ENCODE data around the gene ANGPTL2. TPM values are rescaled to one million over a fixed set of nuclear protein-coding genes. Genes with fewer than 3 reads are reported as not detected.
"Not testable (repeated sequence)": the region's sequence is repeated elsewhere in the genome, so short reads cannot be mapped to it uniquely, and the experiment has no call there.

Gene ANGPTL2
- polyA plus RNA-seq, 4 donors: 0.45 to 16.5 (median 4.3) TPM

DNA sequence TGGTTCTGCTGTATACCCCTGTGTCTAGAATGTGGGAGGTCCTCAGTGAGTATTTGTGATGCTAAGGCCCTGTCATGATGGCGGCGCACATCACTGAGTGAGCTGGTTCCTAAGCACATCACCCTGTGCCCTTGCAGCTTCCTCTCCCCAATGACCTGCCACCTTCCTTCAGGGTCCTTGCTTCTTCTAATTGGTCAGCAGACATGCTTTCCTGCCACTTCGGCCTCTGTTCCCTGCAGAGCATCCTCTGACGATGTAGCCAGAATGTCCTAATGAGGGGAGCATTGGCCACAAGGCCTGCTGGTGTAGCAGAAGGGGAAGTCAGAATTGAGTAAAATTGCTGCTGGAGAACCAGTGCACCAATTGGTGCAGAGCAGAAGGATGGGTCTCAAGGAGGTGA, 31.1 kb upstream of the ANGPTL2 start:
- peaks cover 0 to 21% (median 0%) of the 10 kb centered on the region in 3 donors for H3K36me3 ChIP-seq (ENCODE audit: control insufficient read depth in 3 of 3, insufficient read depth in 2 of 3, low read depth in 1 of 3, low read length in 3 of 3)
- DNase-seq: no peak
- WGBS, 3 donors: 93 to 95% (median 94%) methylated on average over 4 of the region's 4 CpGs
- no peak for FAIRE-seq
- no peaks in the 10 kb centered on the region for H3K9me3 ChIP-seq (ENCODE audit: control insufficient read depth in 2 of 2, insufficient read depth in 1 of 2, low read depth in 1 of 2, low read length in 1 of 2)
- H3K27me3 ChIP-seq (ENCODE audit: control insufficient read depth in 3 of 3, insufficient read depth in 3 of 3, low read length in 3 of 3): no peaks in the 10 kb centered on the region
- no peak overlapping the region for H3K4me3 ChIP-seq (ENCODE audit: low read depth in 1 of 3, low read length in 3 of 3)
- H3K4me1 ChIP-seq (ENCODE audit: control insufficient read depth in 3 of 3, insufficient read depth in 2 of 3, low read depth in 1 of 3, low read length in 2 of 3): no peaks in the 10 kb centered on the region
- no peak overlapping the region for H3K27ac ChIP-seq (ENCODE audit: low read depth in 1 of 3, low read length in 2 of 3)

DNA sequence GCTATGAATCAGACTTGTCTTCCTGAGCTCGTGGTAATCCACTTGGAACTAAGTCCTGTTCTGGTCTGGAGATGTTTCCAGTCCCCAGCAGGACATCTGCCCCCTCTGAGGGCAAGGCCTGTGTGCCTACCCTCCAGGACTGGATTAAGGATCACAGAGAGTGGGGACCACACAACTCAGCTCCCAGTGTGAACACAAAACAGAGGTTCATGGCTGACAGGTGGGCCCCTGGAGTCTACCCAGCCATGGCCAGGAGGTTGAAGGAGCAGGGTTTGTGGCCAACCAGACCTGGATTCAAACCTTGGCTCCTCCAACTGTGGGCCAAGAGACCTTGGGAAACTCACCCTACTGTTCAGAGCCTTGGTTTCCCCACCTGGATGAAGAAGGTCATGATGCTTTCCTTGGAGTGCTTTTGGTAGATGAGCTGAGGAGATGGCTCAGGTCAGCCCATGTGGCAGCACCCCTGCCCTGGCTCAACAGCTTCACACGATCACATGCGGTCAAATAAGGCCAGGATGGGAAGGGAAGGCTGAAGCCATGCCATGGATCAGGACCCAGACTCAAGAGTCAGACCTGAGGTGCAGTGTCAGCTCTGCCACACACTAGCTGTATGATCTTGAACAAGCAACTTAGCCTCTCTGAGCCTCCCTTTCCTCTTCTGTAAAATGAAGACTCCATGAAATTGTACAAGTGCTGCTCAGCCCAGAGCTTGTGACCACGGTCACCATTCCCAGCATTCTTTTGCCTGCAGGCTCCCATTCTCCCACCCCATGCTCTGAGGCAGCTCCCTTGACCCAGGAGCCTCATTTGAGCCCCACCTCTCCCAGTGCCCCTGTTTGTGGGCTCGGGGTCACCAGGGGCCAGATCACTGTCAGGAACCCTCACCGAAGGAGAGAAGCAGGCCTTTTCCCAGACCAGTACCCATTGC, 27.3 kb upstream of the ANGPTL2 start:
- H3K4me1 ChIP-seq (ENCODE audit: control insufficient read depth in 3 of 3, insufficient read depth in 2 of 3, low read depth in 1 of 3, low read length in 2 of 3): no peaks in the 10 kb centered on the region
- H3K27ac ChIP-seq (ENCODE audit: low read depth in 1 of 3, low read length in 2 of 3): no peak overlapping the region
- no peaks in the 10 kb centered on the region for H3K27me3 ChIP-seq (ENCODE audit: control insufficient read depth in 3 of 3, insufficient read depth in 3 of 3, low read length in 3 of 3)
- 88 to 93% (median 90%) methylated on average over 6 of the region's 6 CpGs for WGBS, 3 donors
- peaks cover 0 to 6% of the 10 kb centered on the region in 2 donors for H3K9me3 ChIP-seq (ENCODE audit: control insufficient read depth in 2 of 2, insufficient read depth in 1 of 2, low read depth in 1 of 2, low read length in 1 of 2)
- peaks cover 0 to 32% (median 0%) of the 10 kb centered on the region in 3 donors for H3K36me3 ChIP-seq (ENCODE audit: control insufficient read depth in 3 of 3, insufficient read depth in 2 of 3, low read depth in 1 of 3, low read length in 3 of 3)
- DNase-seq: no peak
- H3K4me3 ChIP-seq (ENCODE audit: low read depth in 1 of 3, low read length in 3 of 3): no peak overlapping the region
- FAIRE-seq: no peak

DNA sequence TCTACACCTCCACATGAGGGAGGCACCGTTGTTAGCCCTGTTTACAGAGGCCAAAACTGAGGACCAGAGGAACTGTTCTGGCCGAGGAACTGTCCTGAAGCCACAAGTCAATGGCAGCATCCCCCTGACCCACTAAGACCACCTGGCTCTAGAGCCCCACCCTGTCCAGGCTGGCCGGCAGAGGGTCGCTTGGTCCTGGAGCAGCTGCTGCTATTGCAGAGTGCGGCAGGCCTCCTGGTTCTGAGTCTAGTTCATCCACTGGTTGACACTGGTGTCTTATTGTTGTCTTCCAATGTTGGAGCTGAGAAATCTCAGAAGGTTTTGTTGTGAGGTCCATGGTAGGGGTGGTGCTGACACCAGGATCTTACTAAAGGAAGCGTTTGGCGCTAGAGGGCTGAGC, 26.6 kb upstream of the ANGPTL2 start:
- DNase-seq (no peak), FAIRE-seq (no peak)
- Histone ChIP-seq H3K4me1 (ENCODE audit: control insufficient read depth in 3 of 3, insufficient read depth in 2 of 3, low read depth in 1 of 3, low read length in 2 of 3) (no peaks in the 10 kb centered on the region), H3K9me3 (ENCODE audit: control insufficient read depth in 2 of 2, insufficient read depth in 1 of 2, low read depth in 1 of 2, low read length in 1 of 2) (peaks cover 0 to 6% of the 10 kb centered on the region in 2 donors), H3K27ac (ENCODE audit: low read depth in 1 of 3, low read length in 2 of 3) (no peak overlapping the region), H3K27me3 (ENCODE audit: control insufficient read depth in 3 of 3, insufficient read depth in 3 of 3, low read length in 3 of 3) (no peaks in the 10 kb centered on the region), H3K36me3 (ENCODE audit: control insufficient read depth in 3 of 3, insufficient read depth in 2 of 3, low read depth in 1 of 3, low read length in 3 of 3) (peaks cover 0 to 32% (median 0%) of the 10 kb centered on the region in 3 donors), H3K4me3 (ENCODE audit: low read depth in 1 of 3, low read length in 3 of 3) (no peak overlapping the region)
- WGBS, 3 donors: 96 to 98% (median 96%) methylated on average over 7 of the region's 7 CpGs

DNA sequence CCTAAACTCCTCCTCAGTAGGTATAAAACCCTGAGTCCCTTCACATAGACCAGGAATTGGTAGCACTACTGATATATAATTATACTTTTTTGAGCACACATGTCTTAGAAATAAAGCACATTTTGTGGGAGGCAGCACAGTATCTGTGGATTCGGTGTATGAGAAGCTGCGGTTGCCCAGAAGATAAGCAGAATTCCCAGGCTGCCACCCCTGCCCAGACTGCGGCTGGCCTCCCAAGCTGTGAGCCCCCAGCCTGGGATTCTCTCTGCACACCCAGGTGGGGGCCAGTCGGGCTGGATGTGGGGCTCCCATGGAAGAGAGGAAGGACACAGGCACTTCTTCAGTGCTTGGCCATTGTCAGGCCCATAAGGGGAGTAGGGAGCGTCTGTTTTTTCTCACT, 25.6 kb upstream of the ANGPTL2 start:
- no peak for FAIRE-seq
- no peak for DNase-seq
- Histone ChIP-seq H3K27me3 (ENCODE audit: control insufficient read depth in 3 of 3, insufficient read depth in 3 of 3, low read length in 3 of 3) (no peaks in the 10 kb centered on the region), H3K4me1 (ENCODE audit: control insufficient read depth in 3 of 3, insufficient read depth in 2 of 3, low read depth in 1 of 3, low read length in 2 of 3) (no peaks in the 10 kb centered on the region), H3K9me3 (ENCODE audit: control insufficient read depth in 2 of 2, insufficient read depth in 1 of 2, low read depth in 1 of 2, low read length in 1 of 2) (peaks cover 0 to 6% of the 10 kb centered on the region in 2 donors), H3K4me3 (ENCODE audit: low read depth in 1 of 3, low read length in 3 of 3) (no peak overlapping the region), H3K36me3 (ENCODE audit: control insufficient read depth in 3 of 3, insufficient read depth in 2 of 3, low read depth in 1 of 3, low read length in 3 of 3) (peaks cover 0 to 31% (median 0%) of the 10 kb centered on the region in 3 donors), H3K27ac (ENCODE audit: low read depth in 1 of 3, low read length in 2 of 3) (no peak overlapping the region)
- 93 to 98% (median 95%) methylated on average over 5 of the region's 5 CpGs for WGBS, 3 donors

DNA sequence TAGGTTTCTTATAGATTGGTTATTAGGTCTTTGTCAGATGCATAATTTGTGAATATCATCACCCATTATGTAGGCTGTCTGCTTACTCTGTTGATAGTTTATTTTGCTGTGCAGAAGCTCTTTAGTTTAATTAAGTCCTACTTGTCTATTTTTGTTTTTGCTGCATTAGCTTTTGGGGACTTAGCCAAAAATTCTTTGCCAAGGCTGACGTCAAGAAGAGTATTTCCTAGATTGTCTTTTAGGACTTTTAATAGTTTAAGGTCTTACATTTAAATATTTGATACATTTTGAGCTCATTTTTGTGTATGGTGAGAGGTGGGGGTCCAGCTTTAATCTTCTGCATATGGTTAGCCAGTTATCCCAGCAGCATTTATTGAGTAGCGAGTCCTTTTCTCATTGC, 24.8 kb upstream of the ANGPTL2 start:
- Histone ChIP-seq H3K36me3 (ENCODE audit: control insufficient read depth in 3 of 3, insufficient read depth in 2 of 3, low read depth in 1 of 3, low read length in 3 of 3) (peaks cover 0 to 31% (median 0%) of the 10 kb centered on the region in 3 donors), H3K27me3 (ENCODE audit: control insufficient read depth in 3 of 3, insufficient read depth in 3 of 3, low read length in 3 of 3) (no peaks in the 10 kb centered on the region), H3K4me1 (ENCODE audit: control insufficient read depth in 3 of 3, insufficient read depth in 2 of 3, low read depth in 1 of 3, low read length in 2 of 3) (no peaks in the 10 kb centered on the region), H3K4me3 (ENCODE audit: low read depth in 1 of 3, low read length in 3 of 3) (no peak overlapping the region), H3K27ac (ENCODE audit: low read depth in 1 of 3, low read length in 2 of 3) (no peak overlapping the region), H3K9me3 (ENCODE audit: control insufficient read depth in 2 of 2, insufficient read depth in 1 of 2, low read depth in 1 of 2, low read length in 1 of 2) (peaks cover 0 to 6% of the 10 kb centered on the region in 2 donors)
- no peak for DNase-seq
- FAIRE-seq: no peak
- 73 to 98% (median 90%) methylated on average over 2 of the region's 2 CpGs for WGBS, 3 donors

DNA sequence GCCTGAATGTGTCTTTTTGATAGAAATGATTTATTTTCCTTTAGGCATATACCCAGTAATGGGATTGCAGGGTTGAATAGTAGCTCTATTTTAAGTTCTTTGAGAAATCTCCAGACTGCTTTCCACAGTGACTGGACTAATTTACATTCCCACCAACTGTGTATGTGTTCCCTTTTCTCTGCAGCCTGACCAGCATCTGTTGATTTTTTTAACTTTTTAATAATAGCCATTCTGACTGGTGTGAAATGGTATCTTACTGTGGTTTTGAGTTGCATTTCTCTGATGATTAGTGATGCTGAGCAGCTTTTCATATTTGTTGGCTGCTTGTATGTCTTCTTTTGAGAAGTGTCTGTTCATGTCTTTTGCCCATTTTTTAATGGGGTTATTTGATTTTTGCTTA, 24.4 kb upstream of the ANGPTL2 start:
- H3K27ac ChIP-seq (ENCODE audit: low read depth in 1 of 3, low read length in 2 of 3); H3K9me3 ChIP-seq (ENCODE audit: control insufficient read depth in 2 of 2, insufficient read depth in 1 of 2, low read depth in 1 of 2, low read length in 1 of 2); DNase-seq; H3K27me3 ChIP-seq (ENCODE audit: control insufficient read depth in 3 of 3, insufficient read depth in 3 of 3, low read length in 3 of 3); FAIRE-seq; H3K4me3 ChIP-seq (ENCODE audit: low read depth in 1 of 3, low read length in 3 of 3); H3K4me1 ChIP-seq (ENCODE audit: control insufficient read depth in 3 of 3, insufficient read depth in 2 of 3, low read depth in 1 of 3, low read length in 2 of 3): not testable (repeated sequence)
- H3K36me3 ChIP-seq (ENCODE audit: control insufficient read depth in 3 of 3, insufficient read depth in 2 of 3, low read depth in 1 of 3, low read length in 3 of 3): peaks cover 0 to 31% (median 0%) of the 10 kb centered on the region in 3 donors

DNA sequence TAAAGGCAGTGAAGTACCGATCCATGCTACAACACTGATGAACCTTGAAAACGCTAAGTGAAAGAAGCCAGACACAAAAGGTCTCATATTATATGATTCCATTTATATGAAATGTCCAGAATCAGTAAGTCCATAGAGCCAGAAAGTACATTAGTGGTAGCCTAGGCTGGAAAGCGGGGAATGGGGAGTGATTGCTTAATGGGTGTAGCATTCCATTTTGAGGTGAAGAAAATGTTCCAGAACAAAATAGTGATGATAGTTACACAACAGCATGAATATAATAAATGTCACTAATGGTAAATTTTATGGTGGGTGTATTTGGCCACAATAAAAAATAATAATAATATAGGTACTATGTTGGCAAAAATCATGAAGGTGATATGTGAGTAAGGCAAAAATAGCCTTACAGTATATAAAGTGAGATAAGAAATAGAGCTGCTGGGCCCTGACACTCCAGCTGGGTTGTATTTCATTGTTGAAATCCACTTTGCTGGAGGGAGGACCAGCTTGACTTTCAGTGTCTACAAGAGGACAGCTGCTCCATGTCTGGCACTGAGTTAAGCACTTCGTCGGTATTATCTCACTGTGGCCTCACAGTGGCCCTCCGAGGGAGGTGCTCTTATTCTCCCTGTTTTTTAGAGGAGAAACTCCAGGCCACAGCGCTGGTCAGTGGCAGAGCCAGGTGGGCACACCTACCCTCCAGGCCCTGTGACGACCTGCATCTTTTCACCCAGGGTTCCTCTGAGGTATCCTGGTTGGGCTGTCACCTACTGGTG, 22.4 kb upstream of the ANGPTL2 start:
- Histone ChIP-seq H3K4me1 (ENCODE audit: control insufficient read depth in 3 of 3, insufficient read depth in 2 of 3, low read depth in 1 of 3, low read length in 2 of 3) (no peaks in the 10 kb centered on the region), H3K27me3 (ENCODE audit: control insufficient read depth in 3 of 3, insufficient read depth in 3 of 3, low read length in 3 of 3) (no peaks in the 10 kb centered on the region), H3K36me3 (ENCODE audit: control insufficient read depth in 3 of 3, insufficient read depth in 2 of 3, low read depth in 1 of 3, low read length in 3 of 3) (peaks cover 0 to 29% (median 0%) of the 10 kb centered on the region in 3 donors), H3K4me3 (ENCODE audit: low read depth in 1 of 3, low read length in 3 of 3) (no peak overlapping the region), H3K9me3 (ENCODE audit: control insufficient read depth in 2 of 2, insufficient read depth in 1 of 2, low read depth in 1 of 2, low read length in 1 of 2) (peaks cover 0 to 6% of the 10 kb centered on the region in 2 donors), H3K27ac (ENCODE audit: low read depth in 1 of 3, low read length in 2 of 3) (peak overlapping the region in 1 of 3 donors; percentile 41)
- DNase-seq (peak in 1 of 2 donors; percentile 13), FAIRE-seq (no peak)
- WGBS, 3 donors: 79 to 95% (median 94%) methylated on average over 8 of the region's 8 CpGs

DNA sequence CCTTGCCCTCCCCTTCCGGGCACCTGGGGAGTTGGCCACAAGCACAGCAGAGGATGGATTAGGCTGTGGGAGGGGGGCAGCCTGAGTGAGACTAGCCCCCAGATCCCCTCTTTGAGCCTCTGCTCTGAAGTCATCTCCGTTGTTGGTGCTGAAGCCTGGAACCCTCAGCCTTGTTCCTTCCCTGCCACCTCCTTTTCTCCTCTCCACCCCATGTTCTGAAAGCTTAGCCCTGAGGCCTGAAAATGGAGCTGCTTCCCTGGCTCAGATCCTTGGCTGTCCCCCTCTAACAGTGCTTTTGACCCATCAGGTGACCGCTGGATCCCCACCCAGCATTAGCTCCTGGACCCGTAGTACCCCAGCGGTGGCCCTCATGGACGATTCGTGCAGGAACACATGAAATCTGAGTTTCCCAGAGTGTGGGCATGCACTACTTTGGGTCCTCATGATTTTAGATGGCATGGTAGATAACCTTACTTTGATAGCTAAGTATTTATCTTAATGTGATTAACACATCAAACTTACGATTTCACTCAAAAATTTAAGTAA, 21.6 kb upstream of the ANGPTL2 start:
- Histone ChIP-seq H3K4me3 (ENCODE audit: low read depth in 1 of 3, low read length in 3 of 3) (no peak overlapping the region), H3K27ac (ENCODE audit: low read depth in 1 of 3, low read length in 2 of 3) (no peak overlapping the region), H3K27me3 (ENCODE audit: control insufficient read depth in 3 of 3, insufficient read depth in 3 of 3, low read length in 3 of 3) (no peaks in the 10 kb centered on the region), H3K4me1 (ENCODE audit: control insufficient read depth in 3 of 3, insufficient read depth in 2 of 3, low read depth in 1 of 3, low read length in 2 of 3) (no peaks in the 10 kb centered on the region), H3K36me3 (ENCODE audit: control insufficient read depth in 3 of 3, insufficient read depth in 2 of 3, low read depth in 1 of 3, low read length in 3 of 3) (peaks cover 0 to 31% (median 0%) of the 10 kb centered on the region in 3 donors), H3K9me3 (ENCODE audit: control insufficient read depth in 2 of 2, insufficient read depth in 1 of 2, low read depth in 1 of 2, low read length in 1 of 2) (peaks cover 0 to 6% of the 10 kb centered on the region in 2 donors)
- 93 to 95% (median 94%) methylated on average over 8 of the region's 8 CpGs for WGBS, 3 donors
- FAIRE-seq (no peak), DNase-seq (no peak)

Data from small intestine (tissue), 7 donors.